Skeletal muscle tissue (tissue), 4 donors: Measurements from ENCODE around the gene ZNF366. TPM values are rescaled to one million over a fixed set of nuclear protein-coding genes. Genes with fewer than 3 reads are reported as not detected.

ENCODE experiments used
- H3K27ac ChIP-seq: one replicate; pipeline ENCODE4 v1.7.0; 2013; ENCODE audit warnings: mild to moderate bottlenecking, low read depth, low read length, inconsistent platforms
- H3K27me3 ChIP-seq, 3 donors: one replicate each; pipeline ENCODE4 v1.7.0; 2013; ENCODE audit warnings: low read length in 3 of 3; ENCODE audit not compliant: control insufficient read depth in 3 of 3, insufficient read depth in 3 of 3
- H3K36me3 ChIP-seq, 3 donors: one replicate each; pipeline ENCODE4 v1.7.0; 2013; ENCODE audit warnings: low read length in 3 of 3; ENCODE audit not compliant: control insufficient read depth in 3 of 3, insufficient read depth in 3 of 3
- H3K4me1 ChIP-seq, 3 donors: one replicate each; pipeline ENCODE4 v1.7.0; 2013; ENCODE audit warnings: low read length in 3 of 3, mild to moderate bottlenecking in 3 of 3; ENCODE audit not compliant: control insufficient read depth in 3 of 3, insufficient read depth in 3 of 3
- H3K4me3 ChIP-seq, 3 donors: one replicate each; pipeline ENCODE4 v1.7.0; 2013; ENCODE audit warnings: low read length in 3 of 3
- H3K9ac ChIP-seq, 3 donors: one replicate each; pipeline ENCODE4 v1.7.0; 2013; ENCODE audit warnings: low read length in 3 of 3, mild to moderate bottlenecking in 3 of 3, moderate library complexity in 2 of 3, low read depth in 1 of 3
- H3K9me3 ChIP-seq, 3 donors: one replicate each; pipeline ENCODE4 v1.7.0; 2013; ENCODE audit warnings: low read length in 3 of 3; ENCODE audit not compliant: control insufficient read depth in 3 of 3
- total RNA-seq: library from RNA; depleted of rRNA; stranded (reverse); fragments of >200 nt; gene quantifications from one replicate; pipeline ENCODE4 v1.2.3, GENCODE V29; 2014
- donor health status: Osteomylitis.

ZNF366 gene
- total RNA-seq, 1 donor from 2014 or later: 1.6 TPM

GRCh38 chr5:72454996-72455395 is 52.2 kb downstream of the ZNF366 start:
- H3K4me1 ChIP-seq: peaks cover 63 to 72% (median 65%) of the 10 kb centered on the region in 3 donors
- H3K9ac ChIP-seq: no peak overlapping the region
- H3K4me3 ChIP-seq: no peak overlapping the region
- H3K27ac ChIP-seq: peak overlapping the region; percentile 95
- H3K9me3 ChIP-seq: no peaks in the 10 kb centered on the region
- no peaks in the 10 kb centered on the region for H3K36me3 ChIP-seq
- no peaks in the 10 kb centered on the region for H3K27me3 ChIP-seq

GRCh38 chr5:72453246-72453775 is 53.9 kb downstream of the ZNF366 start:
- Histone ChIP-seq H3K4me3 (peak overlapping the region; percentile 2 to 49 (median 15)), H3K4me1 (peaks cover 53 to 65% (median 60%) of the 10 kb centered on the region in 3 donors)

GRCh38 chr5:72452515-72453245 is 54.5 kb downstream of the ZNF366 start:
- Histone ChIP-seq H3K4me3 (peak overlapping the region; percentile 15 to 49 (median 20)), H3K9me3 (no peaks in the 10 kb centered on the region), H3K4me1 (peaks cover 52 to 65% (median 60%) of the 10 kb centered on the region in 3 donors), H3K27ac (peak overlapping the region; percentile 95), H3K9ac (peak overlapping the region in 2 of 3 donors; percentile 78 to 83), H3K36me3 (peaks cover 0 to 4% (median 0%) of the 10 kb centered on the region in 3 donors), H3K27me3 (no peaks in the 10 kb centered on the region)

More at GRCh38 chr5:72453246-72453775, 53.9 kb downstream of the ZNF366 start:
- H3K9me3 ChIP-seq: no peaks in the 10 kb centered on the region
- H3K36me3 ChIP-seq: peaks cover 0 to 4% (median 0%) of the 10 kb centered on the region in 3 donors
- H3K27ac ChIP-seq: peak overlapping the region; percentile 95
- H3K27me3 ChIP-seq: no peaks in the 10 kb centered on the region
- H3K9ac ChIP-seq: peak overlapping the region in 2 of 3 donors; percentile 36 to 51

GRCh38 chr5:72451741-72452505 is 55.3 kb downstream of the ZNF366 start:
- Histone ChIP-seq H3K27me3 (no peaks in the 10 kb centered on the region), H3K9me3 (no peaks in the 10 kb centered on the region), H3K9ac (peak overlapping the region; percentile 48 to 83 (median 78)), H3K27ac (peak overlapping the region; percentile 95), H3K36me3 (peaks cover 0 to 4% (median 0%) of the 10 kb centered on the region in 3 donors), H3K4me3 (peak overlapping the region; percentile 10 to 59 (median 39)), H3K4me1 (peaks cover 52 to 61% (median 60%) of the 10 kb centered on the region in 3 donors)

- peaks cover 41 to 58% (median 46%) of the 10 kb centered on the region in 3 donors for H3K4me1 ChIP-seq
- H3K27ac ChIP-seq: no peak overlapping the region
- no peaks in the 10 kb centered on the region for H3K9me3 ChIP-seq
- no peak overlapping the region for H3K4me3 ChIP-seq
- H3K27me3 ChIP-seq: no peaks in the 10 kb centered on the region
- peaks cover 0 to 4% (median 0%) of the 10 kb centered on the region in 3 donors for H3K36me3 ChIP-seq
- no peak overlapping the region for H3K9ac ChIP-seq
These were observed 58.8 kb downstream of the ZNF366 start for GRCh38 chr5:72448368-72448767.

GRCh38 chr5:72447751-72448150 is 59.5 kb downstream of the ZNF366 start:
- H3K4me1 ChIP-seq: peaks cover 35 to 52% (median 39%) of the 10 kb centered on the region in 3 donors
- no peak overlapping the region for H3K27ac ChIP-seq
- H3K9me3 ChIP-seq: no peaks in the 10 kb centered on the region
- H3K36me3 ChIP-seq: peaks cover 0 to 4% (median 0%) of the 10 kb centered on the region in 3 donors
- no peaks in the 10 kb centered on the region for H3K27me3 ChIP-seq
- H3K9ac ChIP-seq: no peak overlapping the region
- H3K4me3 ChIP-seq: no peak overlapping the region

GRCh38 chr5:72445969-72446368 is 61.2 kb downstream of the ZNF366 start:
- Histone ChIP-seq H3K36me3 (peaks cover 0 to 4% (median 0%) of the 10 kb centered on the region in 3 donors), H3K9me3 (no peaks in the 10 kb centered on the region), H3K9ac (no peak overlapping the region), H3K4me3 (no peak overlapping the region), H3K27me3 (no peaks in the 10 kb centered on the region), H3K4me1 (peaks cover 32 to 42% (median 35%) of the 10 kb centered on the region in 3 donors), H3K27ac (no peak overlapping the region)

- peak overlapping the region in 1 of 3 donors; percentile 23 for H3K9ac ChIP-seq
- H3K27ac ChIP-seq: peak overlapping the region; percentile 10
- peak overlapping the region in 2 of 3 donors; percentile 1 to 28 for H3K4me3 ChIP-seq
- H3K9me3 ChIP-seq: no peaks in the 10 kb centered on the region
- H3K36me3 ChIP-seq: no peaks in the 10 kb centered on the region
- peaks cover 36 to 41% (median 37%) of the 10 kb centered on the region in 3 donors for H3K4me1 ChIP-seq
- no peaks in the 10 kb centered on the region for H3K27me3 ChIP-seq
These were observed 63.3 kb downstream of the ZNF366 start for GRCh38 chr5:72443883-72444282.

- H3K4me3 ChIP-seq: peak overlapping the region in 2 of 3 donors; percentile 25 to 38
- peaks cover 36 to 41% (median 37%) of the 10 kb centered on the region in 3 donors for H3K4me1 ChIP-seq
- H3K27ac ChIP-seq: peak overlapping the region; percentile 63
- H3K27me3 ChIP-seq: no peaks in the 10 kb centered on the region
- H3K36me3 ChIP-seq: no peaks in the 10 kb centered on the region
- H3K9me3 ChIP-seq: no peaks in the 10 kb centered on the region
- H3K9ac ChIP-seq: peak overlapping the region in 2 of 3 donors; percentile 1 to 7
These were observed 65.2 kb downstream of the ZNF366 start for GRCh38 chr5:72441862-72442540.
